Fibroblast of peridontal ligament (primary cell): ENCODE data around the gene GPC6.
"Not testable (repeated sequence)": the region's sequence is repeated elsewhere in the genome, so short reads cannot be mapped to it uniquely, and the experiment has no call there.

ENCODE experiments used
- DNase-seq: peaks from one replicate; pipeline ENCODE4 v3.0.0-alpha.2; 2010; ENCODE audit errors: extremely low read depth

Gene GPC6

DNA sequence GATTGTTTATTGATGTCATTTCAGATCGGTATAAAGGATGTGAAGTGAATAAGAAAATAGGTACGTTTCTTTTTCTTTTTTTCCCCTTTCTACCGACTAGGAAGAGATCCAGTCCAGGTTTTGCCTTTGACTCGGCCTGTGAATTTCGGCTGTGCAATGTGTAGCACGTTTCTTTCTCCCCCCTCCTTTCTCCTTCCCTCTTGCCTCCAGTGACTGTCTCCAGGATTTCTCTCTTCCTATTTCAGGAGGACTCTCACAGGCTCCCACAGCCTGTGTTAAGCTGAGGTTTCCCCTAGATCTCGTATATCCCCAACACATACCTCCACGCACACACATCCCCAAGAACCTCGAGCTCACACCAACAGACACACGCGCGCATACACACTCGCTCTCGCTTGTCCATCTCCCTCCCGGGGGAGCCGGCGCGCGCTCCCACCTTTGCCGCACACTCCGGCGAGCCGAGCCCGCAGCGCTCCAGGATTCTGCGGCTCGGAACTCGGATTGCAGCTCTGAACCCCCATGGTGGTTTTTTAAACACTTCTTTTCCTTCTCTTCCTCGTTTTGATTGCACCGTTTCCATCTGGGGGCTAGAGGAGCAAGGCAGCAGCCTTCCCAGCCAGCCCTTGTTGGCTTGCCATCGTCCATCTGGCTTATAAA, at the start of gene GPC6:
Gene GPC6 (plus strand): TSS at position 185 of the 657 bp plus-strand sequence.
- DNase-seq: peak; percentile 97

DNA sequence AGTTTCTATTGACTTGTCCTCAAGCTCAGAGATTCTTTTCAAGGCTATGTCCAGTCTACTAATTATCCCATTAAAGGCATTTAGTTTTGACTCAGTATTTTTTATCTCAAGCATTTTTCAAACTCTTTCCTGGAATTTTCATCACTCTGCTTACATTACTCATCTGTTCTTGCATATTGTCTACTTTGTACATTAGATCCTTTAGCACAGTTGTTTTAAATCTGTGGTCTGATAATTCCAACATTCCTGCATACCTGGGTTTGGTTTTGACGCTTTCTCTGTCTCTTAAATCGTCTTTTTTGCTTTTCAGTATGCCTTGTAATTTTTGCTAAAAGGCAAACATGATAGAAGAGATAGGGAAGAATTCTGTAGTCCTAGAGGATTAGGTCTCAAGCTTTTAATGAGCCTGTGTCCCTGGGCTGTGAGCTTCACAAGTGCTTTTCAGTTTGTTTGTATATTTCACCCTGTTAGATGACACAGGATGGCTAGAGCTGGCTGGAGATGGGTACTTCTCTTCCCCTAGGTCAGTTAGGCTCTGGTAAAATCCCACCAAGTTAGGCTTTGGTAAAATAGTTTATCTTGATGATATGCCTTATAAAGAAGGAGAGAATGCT, 46.1 kb upstream of the GPC6 start:
- DNase-seq: peak; percentile 59

GRCh38 chr13:93182406-93182805, 44.2 kb upstream of the GPC6 start:
- DNase-seq: no peak

DNA sequence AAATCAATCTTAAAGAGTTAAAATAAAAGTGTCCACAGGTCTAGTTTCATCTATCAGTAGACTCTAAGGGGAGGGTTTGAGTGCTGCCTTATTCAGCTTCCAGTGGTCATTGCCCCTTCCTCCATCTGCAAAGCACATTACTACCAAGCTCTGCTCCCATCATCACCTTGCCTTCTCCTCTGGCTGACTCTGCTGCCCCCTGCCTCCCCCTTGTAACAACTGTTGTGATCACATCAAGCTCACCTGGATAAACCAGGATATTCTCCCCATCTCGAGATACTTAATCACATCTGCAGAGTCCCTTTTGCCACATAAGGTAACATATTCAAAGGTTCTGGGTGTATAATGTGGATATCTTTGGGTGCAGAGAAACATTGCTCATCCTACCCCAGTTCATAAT, 43.3 kb upstream of the GPC6 start:
- DNase-seq: no peak

- DNase-seq: no peak
Observed at GRCh38 chr13:93190006-93190405, 36.6 kb upstream of the GPC6 start.

GRCh38 chr13:93193682-93194081, 32.9 kb upstream of the GPC6 start:
- no peak for DNase-seq

- peak; percentile 25 for DNase-seq
Observed at GRCh38 chr13:93199856-93200255, 26.8 kb upstream of the GPC6 start.

GRCh38 chr13:93200626-93201025, 26.0 kb upstream of the GPC6 start:
- DNase-seq: no peak

DNA sequence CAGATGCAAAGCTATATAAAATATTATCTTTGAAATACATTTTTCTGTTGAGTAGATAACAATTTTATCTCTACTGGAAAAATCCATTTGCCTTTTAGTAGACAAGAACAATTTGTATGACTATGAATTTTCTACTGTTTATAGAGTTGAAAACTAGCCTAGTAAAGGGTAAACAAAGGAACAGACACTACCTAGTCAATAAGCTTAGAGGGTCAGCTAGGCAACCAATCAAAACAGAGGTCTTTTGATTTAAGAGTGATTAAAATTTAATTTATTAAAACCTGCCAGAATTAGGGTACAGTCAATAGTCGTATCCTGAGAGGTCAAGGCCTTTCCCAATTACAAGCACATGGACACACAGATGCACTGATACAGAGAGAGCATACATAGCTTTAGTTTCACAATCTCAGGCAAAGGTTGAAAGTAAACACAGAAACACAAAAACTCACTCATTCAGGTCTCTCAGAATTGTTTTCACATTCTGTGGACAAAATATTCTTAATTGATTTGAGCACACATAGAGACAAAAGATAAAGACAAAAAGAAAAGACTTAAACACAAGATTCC, 24.5 kb upstream of the GPC6 start:
- no peak for DNase-seq

GRCh38 chr13:93206778-93207392, 19.7 kb upstream of the GPC6 start:
- not testable (repeated sequence) for DNase-seq

DNA sequence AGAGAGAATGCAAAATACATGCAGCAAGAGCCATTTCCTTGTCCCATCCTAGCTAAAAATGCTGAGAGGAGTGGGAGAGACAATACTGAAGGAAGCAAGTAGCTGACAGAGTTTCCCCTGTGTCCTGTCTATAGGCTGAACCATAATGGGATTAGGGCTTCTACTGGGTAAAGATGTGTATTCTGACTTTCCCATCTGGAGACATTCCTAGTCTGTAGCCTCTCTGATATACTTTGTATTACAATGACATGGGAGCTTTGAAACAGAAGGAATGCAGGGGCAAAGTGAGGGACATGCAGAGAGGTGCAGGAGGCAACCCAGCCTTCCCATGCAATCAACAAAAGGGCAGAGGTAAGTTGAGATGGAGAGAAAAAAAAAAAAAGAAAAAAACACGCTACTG, 10.5 kb upstream of the GPC6 start:
- DNase-seq: no peak

- no peak for DNase-seq
Observed at GRCh38 chr13:93217721-93218261, 8.8 kb upstream of the GPC6 start.

DNA sequence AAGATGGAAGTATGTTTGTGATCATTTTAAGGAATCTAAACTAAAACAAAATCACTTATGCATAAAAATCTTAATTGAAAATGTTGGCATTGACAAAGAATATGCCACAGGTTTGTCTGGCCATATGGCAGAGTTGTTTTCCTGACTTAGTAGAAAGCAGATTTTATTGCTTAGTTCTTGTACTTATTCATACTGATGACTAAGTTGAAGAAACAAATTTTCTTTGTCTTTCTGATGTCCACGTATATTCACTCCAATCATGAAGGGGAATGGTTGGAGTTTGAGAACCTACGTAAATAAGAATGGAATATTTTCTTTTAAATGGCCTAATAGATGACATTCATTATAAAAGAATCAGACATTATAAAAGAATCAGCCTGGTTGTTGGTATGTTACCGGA, 8.0 kb upstream of the GPC6 start:
- no peak for DNase-seq

GRCh38 chr13:93220073-93220472, 6.5 kb upstream of the GPC6 start:
- no peak for DNase-seq

GRCh38 chr13:93222976-93223375, 3.6 kb upstream of the GPC6 start:
- no peak for DNase-seq

- peak; percentile 25 for DNase-seq
Observed at GRCh38 chr13:93224535-93224934, 2.1 kb upstream of the GPC6 start.

DNA sequence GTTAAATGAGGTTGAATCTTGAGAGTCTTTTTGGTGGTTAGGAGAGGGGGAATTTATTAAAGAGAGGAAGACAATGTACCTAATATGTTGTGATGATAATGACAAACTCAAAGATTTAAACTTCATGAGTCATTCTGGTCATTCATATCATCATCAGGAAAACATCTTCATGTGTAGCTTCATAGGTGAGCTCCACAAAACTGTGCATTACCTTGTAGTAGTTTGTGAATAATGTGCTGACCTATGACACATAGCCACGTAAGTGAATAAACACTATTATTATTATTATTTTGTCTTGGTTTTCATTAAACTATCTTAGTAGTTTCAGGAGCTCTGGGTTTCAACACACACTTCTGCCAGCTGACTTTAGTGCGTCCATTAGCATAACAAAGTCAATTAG, 997 bp upstream of the GPC6 start:
- DNase-seq: no peak

DNA sequence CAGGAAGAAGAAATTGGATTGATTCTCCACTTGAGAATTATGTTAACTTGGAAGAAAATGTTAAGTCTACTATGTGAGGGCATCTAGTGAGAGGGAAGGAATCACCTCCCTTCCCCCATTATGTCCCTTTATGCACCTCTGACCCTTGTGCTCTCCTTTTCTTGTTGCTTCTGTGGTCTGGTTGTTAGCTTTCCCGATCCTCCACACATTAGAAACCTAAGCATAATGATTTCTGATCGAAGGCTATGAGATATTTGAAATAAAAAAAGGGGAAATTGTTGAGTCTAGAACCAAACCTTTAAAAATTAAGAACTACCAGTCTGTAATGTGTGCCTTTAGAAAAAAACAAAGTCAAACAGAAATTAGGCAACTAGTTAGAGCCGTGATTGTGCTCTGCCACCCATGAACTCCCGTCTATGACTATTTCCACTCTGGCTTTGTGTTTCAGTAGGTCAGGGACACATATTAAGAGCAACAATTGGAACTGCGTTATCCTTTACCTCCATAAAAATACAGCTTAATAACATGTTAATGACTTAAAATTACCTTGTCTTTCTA, 463 bp upstream of the GPC6 start:
- no peak for DNase-seq

GRCh38 chr13:93227280-93227877, 772 bp downstream of the GPC6 start:
- DNase-seq: peak; percentile 56

- peak; percentile 88 for DNase-seq
Observed at GRCh38 chr13:93227878-93228642, 1.5 kb downstream of the GPC6 start.

DNA sequence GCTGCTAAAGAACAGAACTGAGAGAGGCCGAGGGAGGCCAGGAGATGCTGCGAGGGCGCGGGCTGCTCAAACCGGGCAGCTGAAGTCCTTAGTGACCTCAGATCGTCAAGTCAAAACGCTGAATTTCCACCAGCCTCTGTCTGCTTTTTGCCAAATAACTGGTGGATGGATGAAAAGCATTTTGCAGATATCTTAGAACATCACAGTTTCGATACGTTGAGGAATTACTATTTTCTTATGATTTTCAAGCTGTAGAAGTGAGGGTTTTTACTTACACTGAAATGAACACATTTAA, 2.0 kb downstream of the GPC6 start:
- DNase-seq: no peak
